SK-N-MC (cell line): Measurements from ENCODE around the gene SRP14.

Source experiments
- DNase-seq: peaks from one replicate; pipeline ENCODE4 v3.0.0-alpha.2; 2011; ENCODE audit warnings: low read depth, low spot score
- H3K27ac ChIP-seq: fragments of 200-600 bp; sonication (generic); 2 replicates; pipeline ENCODE4 v1.5.1; 2016; ENCODE audit warnings: mixed run types
- H3K36me3 ChIP-seq: fragments of 200-600 bp; sonication (generic); 2 replicates; pipeline ENCODE4 v1.6.1; 2017; ENCODE audit warnings: antibody characterized with exemption, low read length, mixed read lengths; ENCODE audit not compliant: insufficient read depth
- H3K4me3 ChIP-seq: fragments of 200-600 bp; sonication (generic); 2 replicates; pipeline ENCODE4 v1.5.1; 2016
- H3K9ac ChIP-seq: fragments of 200-600 bp; sonication (generic); 2 replicates; pipeline ENCODE4 v1.8.0; 2017; ENCODE audit warnings: mixed run types, mixed read lengths; ENCODE audit not compliant: insufficient read length
- H3K9me3 ChIP-seq: fragments of 200-600 bp; sonication (generic); 2 replicates; pipeline ENCODE4 v1.6.1; 2017; ENCODE audit warnings: low read depth, mild to moderate bottlenecking, antibody characterized with exemption, low read length, moderate library complexity, mixed read lengths
- EZH2 ChIP-seq: fragments of 200-600 bp; sonication (generic); IDR thresholded peaks from one replicate; pipeline ENCODE4 v1.6.1; 2017; ENCODE audit warnings: antibody characterized with exemption
- FOXP2 ChIP-seq: optimal IDR thresholded peaks from 2 replicates; pipeline ENCODE3; 2011; ENCODE audit warnings: mild to moderate bottlenecking, moderate library complexity; ENCODE audit not compliant: insufficient read depth; ENCODE audit errors: extremely low read length, control extremely low read depth
- POLR2AphosphoS5 ChIP-seq: IDR thresholded peaks from 2 replicates; pipeline ENCODE4 v1.6.1; 2012; ENCODE audit warnings: mild to moderate bottlenecking, low read depth, low read length, borderline replicate concordance

The SRP14 gene

GRCh38 chr15:40047415-40048210, 8.6 kb upstream of the SRP14 start:
- H3K27ac ChIP-seq, result peak overlapping the region; percentile 83
- peak; percentile 26 for DNase-seq
- no peaks in the 10 kb centered on the region for H3K9me3 ChIP-seq
- no peaks in the 10 kb centered on the region for H3K36me3 ChIP-seq
- TF ChIP-seq EZH2 (no peak), POLR2AphosphoS5 (peak; percentile 18; the same call in 1 of the 2 replicates), FOXP2 (no peak)
- no peak overlapping the region for H3K9ac ChIP-seq
- peak overlapping the region; percentile 36 for H3K4me3 ChIP-seq

GRCh38 chr15:40046721-40047414, 7.9 kb upstream of the SRP14 start:
- H3K9me3 ChIP-seq, result no peaks in the 10 kb centered on the region
- peak overlapping the region; percentile 83 for H3K27ac ChIP-seq
- peak overlapping the region; percentile 36 for H3K4me3 ChIP-seq
- no peak for TF ChIP-seq FOXP2
- no peak for TF ChIP-seq POLR2AphosphoS5
- no peak for TF ChIP-seq EZH2
- no peak overlapping the region for H3K9ac ChIP-seq
- H3K36me3 ChIP-seq, result no peaks in the 10 kb centered on the region
- DNase-seq, result no peak

- TF ChIP-seq POLR2AphosphoS5 (no peak), EZH2 (no peak), FOXP2 (no peak)
- H3K27ac ChIP-seq, result peak overlapping the region; percentile 83
- H3K4me3 ChIP-seq, result peak overlapping the region; percentile 69; the same call in 1 of the 2 replicates
- DNase-seq, result no peak
- no peaks in the 10 kb centered on the region for H3K9me3 ChIP-seq
- H3K9ac ChIP-seq, result no peak overlapping the region
- no peaks in the 10 kb centered on the region for H3K36me3 ChIP-seq
Observed at GRCh38 chr15:40045572-40046217, 6.7 kb upstream of the SRP14 start.

GRCh38 chr15:40044717-40045571, 6.0 kb upstream of the SRP14 start:
- DNase-seq, result no peak
- H3K27ac ChIP-seq, result peak overlapping the region; percentile 83
- peak overlapping the region; percentile 54 for H3K9ac ChIP-seq
- peak overlapping the region; percentile 69 for H3K4me3 ChIP-seq
- H3K36me3 ChIP-seq, result no peaks in the 10 kb centered on the region
- TF ChIP-seq FOXP2 (no peak), POLR2AphosphoS5 (0 out of 2 replicates have a peak, but pooled peaks have one; percentile 15)
- no peaks in the 10 kb centered on the region for H3K9me3 ChIP-seq

GRCh38 chr15:40043927-40044716, 5.1 kb upstream of the SRP14 start:
- no peak overlapping the region for H3K4me3 ChIP-seq
- no peaks in the 10 kb centered on the region for H3K36me3 ChIP-seq
- TF ChIP-seq EZH2 (no peak), POLR2AphosphoS5 (no peak), FOXP2 (no peak)
- H3K27ac ChIP-seq, result peak overlapping the region; percentile 53
- H3K9ac ChIP-seq, result peak overlapping the region; percentile 54
- H3K9me3 ChIP-seq, result no peaks in the 10 kb centered on the region
- no peak for DNase-seq

- Histone ChIP-seq H3K9ac (no peak overlapping the region), H3K9me3 (no peaks in the 10 kb centered on the region), H3K36me3 (peaks cover 4% of the 10 kb centered on the region), H3K27ac (0 out of 2 replicates have a peak overlapping the region, but pooled peaks have one; percentile 15), H3K4me3 (no peak overlapping the region)
- no peak for TF ChIP-seq EZH2
- no peak for TF ChIP-seq POLR2AphosphoS5
- no peak for TF ChIP-seq FOXP2
- DNase-seq, result no peak
Observed at GRCh38 chr15:40042791-40043320, 3.9 kb upstream of the SRP14 start.

GRCh38 chr15:40040770-40041169, 1.8 kb upstream of the SRP14 start:
- no peak overlapping the region for H3K9ac ChIP-seq
- H3K4me3 ChIP-seq, result no peak overlapping the region
- DNase-seq, result no peak
- H3K27ac ChIP-seq, result peak overlapping the region; percentile 74
- TF ChIP-seq POLR2AphosphoS5, result no peak
- no peaks in the 10 kb centered on the region for H3K9me3 ChIP-seq
- H3K36me3 ChIP-seq, result peaks cover 25% of the 10 kb centered on the region
